Measurements from ENCODE around the gene SSC4D.
"Not testable (repeated sequence)": the region's sequence is repeated elsewhere in the genome, so short reads cannot be mapped to it uniquely, and the experiment has no call there.

SSC4D gene

GRCh38 chr7:76381814-76382213, 27.7 kb downstream of the SSC4D start:
- no peak for DNase-seq

DNA sequence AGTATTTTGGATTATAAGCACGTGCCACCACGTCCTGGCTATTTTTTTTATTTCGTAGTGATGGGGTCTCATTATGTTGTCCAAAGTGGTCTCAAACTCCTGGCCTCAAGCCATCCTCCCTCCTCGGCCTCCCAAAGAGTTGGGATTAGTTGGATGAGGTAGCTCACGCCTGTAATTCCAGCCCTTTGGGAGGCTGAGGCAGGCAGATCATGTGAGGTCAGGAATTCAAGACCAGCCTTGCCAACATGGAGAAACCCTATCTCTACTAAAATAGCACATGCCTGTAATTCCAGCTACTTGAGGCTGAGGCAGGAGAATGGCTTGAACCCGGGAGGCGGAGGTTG, 28.9 kb downstream of the SSC4D start:
- no peak for DNase-seq

GRCh38 chr7:76377186-76377918, 32.1 kb downstream of the SSC4D start:
- no peak for DNase-seq

- DNase-seq = no peak
These were observed 34.2 kb downstream of the SSC4D start for GRCh38 chr7:76375251-76375650.

DNA sequence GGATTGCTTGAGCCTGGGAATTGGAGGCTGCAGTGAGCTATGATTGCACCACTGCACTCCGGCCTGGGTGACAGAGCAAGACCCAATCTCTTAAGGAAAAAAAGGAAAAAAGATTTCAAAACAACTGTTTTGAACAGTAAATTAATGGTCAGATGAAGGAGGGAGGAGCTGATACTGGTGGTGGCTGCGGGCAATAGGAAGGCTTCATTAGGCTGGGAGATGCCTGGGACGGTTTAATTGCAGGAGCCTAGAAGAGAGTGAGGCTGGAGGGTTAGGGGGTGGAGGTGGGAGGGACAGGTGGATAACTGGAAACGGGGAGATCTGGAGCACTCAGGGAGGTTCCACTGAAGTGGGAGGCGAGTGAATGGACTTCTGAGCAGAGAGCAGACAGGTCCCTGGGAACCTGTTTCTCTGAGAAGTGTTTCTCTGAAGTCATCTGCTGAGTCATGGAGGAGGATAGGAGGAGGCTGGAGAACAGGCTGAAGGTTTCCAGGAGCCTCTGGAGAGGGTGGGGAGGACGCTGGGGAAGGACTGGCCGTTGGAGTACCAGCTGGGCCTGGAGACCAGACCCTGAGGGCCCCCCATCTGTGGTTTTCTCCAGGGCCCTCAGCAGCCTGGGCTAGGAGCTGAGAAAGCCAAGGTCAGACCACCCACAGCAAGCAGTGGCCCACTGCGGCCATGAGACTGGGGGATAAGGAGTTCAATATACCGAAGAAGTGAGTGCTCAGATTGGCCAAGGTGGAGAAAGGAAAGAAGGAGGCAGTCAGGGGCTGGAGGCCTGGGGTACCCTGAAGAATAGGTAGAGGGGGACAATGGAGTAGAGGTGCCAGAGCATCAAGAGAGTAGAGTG, 36.3 kb downstream of the SSC4D start:
- no peak for DNase-seq

GRCh38 chr7:76371396-76371795, 38.1 kb downstream of the SSC4D start:
- no peak for DNase-seq

- DNase-seq = no peak
These were observed 40.5 kb downstream of the SSC4D start for GRCh38 chr7:76369018-76369417.

DNA sequence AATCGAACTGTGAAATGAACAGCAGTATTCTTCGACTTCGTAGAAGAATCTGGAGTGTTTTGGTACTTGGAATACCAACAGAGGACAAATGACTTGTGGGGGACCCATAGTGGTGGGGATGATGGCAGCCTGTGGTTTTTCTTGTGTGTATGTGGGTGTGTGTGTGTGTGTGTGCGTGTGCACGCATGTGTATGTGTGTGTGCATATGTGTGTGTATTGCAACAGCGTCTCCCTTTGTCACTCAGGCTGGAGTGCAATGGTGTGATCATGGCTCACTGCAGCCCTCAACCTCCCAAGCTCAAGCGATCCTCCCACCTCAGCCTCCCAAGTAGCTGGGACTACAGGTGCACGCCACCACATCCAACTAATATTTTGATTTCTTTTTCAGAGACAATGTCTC, 41.3 kb downstream of the SSC4D start:
- no peak for DNase-seq

DNA sequence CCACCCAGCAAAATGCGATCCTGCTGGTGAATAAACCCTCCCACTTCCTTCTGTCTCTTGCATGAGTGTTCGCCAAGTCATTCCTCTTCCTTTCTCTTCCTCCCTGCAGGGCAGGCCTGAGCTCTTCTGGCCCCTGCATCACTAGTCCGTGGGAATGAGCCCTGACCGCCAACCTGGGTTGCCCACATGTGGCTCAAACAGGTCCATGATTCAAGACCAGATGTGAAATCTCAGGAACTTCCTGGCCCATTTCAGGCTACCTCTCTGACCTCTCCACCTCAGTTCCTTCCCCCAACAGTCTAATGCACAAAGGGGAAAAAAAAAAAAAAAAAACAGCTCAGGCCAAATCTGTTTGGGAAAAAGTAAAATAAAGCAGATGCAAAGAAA, 45.3 kb downstream of the SSC4D start:
- DNase-seq = no peak

DNA sequence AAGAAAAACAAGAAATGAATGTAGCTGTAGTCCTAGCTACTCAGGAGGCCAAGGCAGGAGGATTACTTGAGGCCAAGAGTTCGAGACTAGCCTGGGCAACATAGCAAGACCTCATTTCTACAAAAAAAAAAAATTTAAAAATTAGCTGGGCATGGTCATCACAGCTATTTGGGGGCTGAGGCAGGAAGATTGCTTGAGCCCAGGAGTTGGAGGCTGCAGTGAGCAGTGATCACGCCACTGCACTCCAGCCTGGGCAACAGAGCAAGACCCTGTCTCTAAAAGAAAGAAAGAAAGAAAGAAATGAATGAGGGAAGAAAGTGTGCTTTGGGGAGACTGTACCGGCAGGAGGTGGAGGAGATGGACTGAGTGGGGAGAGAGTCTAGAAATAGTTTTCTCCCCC, 45.7 kb downstream of the SSC4D start:
- DNase-seq = not testable (repeated sequence)

- no peak for DNase-seq
These were observed 49.4 kb downstream of the SSC4D start for GRCh38 chr7:76359978-76360638.

- DNase-seq = peak; percentile 96
These were observed 50.2 kb downstream of the SSC4D start for GRCh38 chr7:76359111-76359977.

GRCh38 chr7:76358481-76359110, 50.9 kb downstream of the SSC4D start, which contains the start of gene YWHAG:
YWHAG (minus strand) TSS chr7:76358991; CDS start chr7:76358808, 183 bp downstream.
- peak; percentile 95 for DNase-seq

DNA sequence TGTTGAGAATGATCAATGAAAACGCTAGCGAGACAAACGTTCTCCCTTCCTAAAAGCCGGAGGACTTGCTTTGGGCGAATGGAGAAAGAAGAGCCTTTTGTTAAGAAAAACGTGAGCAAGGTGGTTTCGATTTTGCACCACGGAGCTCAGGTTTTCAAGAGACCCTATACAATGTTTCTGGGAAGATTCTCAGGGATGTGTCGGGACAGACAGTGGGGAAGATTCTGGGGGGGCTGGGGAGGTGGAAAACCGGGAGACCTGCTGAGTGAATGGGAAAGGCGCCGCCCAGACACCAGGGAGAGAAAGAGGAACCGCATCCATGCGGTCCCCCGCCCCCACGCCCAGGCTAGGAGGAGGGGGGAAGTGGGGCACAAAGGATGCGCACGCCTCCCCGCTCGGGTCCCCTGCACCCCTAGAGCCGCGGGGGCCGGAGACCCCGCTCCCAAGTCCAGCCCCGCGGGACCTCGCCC, 51.5 kb downstream of the SSC4D start:
- DNase-seq = peak; percentile 86

- no peak for DNase-seq
These were observed 52.0 kb downstream of the SSC4D start for GRCh38 chr7:76357475-76358010.

- no peak for DNase-seq
These were observed 52.7 kb downstream of the SSC4D start for GRCh38 chr7:76356823-76357222.

GRCh38 chr7:76356115-76356514, 53.4 kb downstream of the SSC4D start:
- no peak for DNase-seq

DNA sequence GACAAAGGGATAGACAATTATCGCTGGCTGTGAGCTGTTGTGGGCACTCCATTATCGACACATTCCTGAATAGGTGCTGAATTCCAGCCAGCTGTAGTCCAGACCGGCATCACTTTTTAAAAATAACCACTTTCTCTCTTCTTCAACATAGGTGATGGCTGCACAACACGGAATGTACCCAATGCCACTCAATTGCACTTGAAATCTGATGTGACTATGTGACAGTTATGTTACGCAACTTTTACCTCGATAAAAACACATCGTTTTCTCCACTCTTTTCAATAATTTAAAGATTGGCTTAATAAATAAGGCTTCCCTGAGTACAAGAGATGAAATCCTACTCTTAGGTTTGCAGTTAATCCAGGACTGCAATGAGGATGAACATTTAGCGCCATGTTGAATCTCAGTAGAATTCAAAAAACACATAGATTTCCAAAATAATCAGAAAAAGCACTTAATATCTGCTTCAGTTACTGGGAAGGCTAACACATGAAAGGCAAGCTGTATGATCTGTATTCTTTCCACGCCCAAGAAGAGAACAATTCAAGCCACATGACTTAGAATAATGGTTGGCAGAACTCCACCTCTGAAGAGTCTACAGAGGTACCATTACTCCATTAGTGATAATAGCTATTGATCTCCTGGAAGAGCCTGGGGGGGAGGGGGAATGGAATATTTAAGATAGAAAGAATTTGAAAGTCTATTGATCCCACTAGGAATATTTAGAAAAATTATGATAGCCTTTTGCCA, 54.3 kb downstream of the SSC4D start:
- DNase-seq = no peak

DNA sequence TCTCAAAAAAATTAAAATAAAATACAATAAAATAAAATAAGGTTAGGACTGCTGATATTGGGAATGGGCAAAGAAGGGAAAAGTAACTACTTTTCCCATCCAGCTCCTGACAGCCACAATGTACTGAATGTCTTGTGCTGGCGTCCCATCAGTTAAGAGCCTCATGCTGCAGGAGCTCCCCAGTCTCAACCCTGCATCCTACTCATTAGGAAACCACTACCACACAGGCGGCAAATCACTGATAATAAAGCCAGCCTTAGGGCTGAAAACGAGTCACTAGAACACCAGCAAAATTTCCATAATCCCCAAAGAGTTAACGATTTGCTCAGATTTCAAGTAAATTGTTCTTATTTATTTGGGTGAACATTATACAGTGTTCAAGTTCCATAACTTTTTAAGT, 55.0 kb downstream of the SSC4D start:
- DNase-seq = no peak

- no peak for DNase-seq
These were observed 55.8 kb downstream of the SSC4D start for GRCh38 chr7:76353744-76354143.

DNA sequence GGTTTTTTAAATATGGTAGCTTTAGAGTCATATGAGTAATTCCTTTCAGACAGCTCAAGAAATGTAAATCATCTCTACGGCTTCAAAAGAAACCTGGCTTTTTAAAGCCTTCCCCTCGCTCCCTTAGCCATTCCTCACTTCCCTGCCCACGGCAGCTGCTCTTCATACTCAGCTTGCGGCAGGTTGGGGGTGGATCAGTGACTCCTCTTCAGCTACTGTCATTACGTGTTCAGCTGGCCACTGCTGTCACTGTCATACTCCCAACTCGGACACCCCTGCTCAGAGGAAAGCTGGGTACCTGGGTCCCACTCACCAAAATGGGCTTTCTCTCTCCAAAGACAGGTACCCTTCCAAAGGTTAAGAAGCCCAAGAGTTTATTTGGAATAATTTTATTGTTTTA, 57.3 kb downstream of the SSC4D start:
- DNase-seq = no peak

All from activated effector memory CD4-positive, alpha-beta T cell treated with anti-CD3 and anti-CD28 coated beads, Interleukin-2, amount 50 U/mL, for 16 hours (primary cell).